SK-N-SH (cell line): Measurements from ENCODE around the gene TFF1.

Experiments
- EP300 ChIP-seq, 2 experiments: IDR thresholded peaks; 2 replicates each; pipeline versions ENCODE4 v1.4.0 to v1.6.1; 2012; ENCODE audit warnings: borderline replicate concordance in 1 of 2, low read depth in 1 of 2, low read length in 1 of 2
- FOXJ3 ChIP-seq: sonication (generic); formaldehyde crosslinking; IDR thresholded peaks from 2 replicates; pipeline ENCODE4 v1.5.1; 2020; ENCODE audit warnings: mild to moderate bottlenecking, missing genetic modification reagents
- MXI1 ChIP-seq: IDR thresholded peaks from 2 replicates; pipeline ENCODE4 v1.6.1; 2012; ENCODE audit warnings: mild to moderate bottlenecking, low read depth, low read length, improper control_type of control experiment
- NFIC ChIP-seq: IDR thresholded peaks from 2 replicates; pipeline ENCODE4 v1.4.0; 2012; ENCODE audit warnings: borderline replicate concordance
- NRF1 ChIP-seq: IDR thresholded peaks from 2 replicates; pipeline ENCODE4 v1.6.1; 2012; ENCODE audit warnings: low read depth, mild to moderate bottlenecking, low read length
- RAD21 ChIP-seq: IDR thresholded peaks from 2 replicates; pipeline ENCODE4 v1.6.1; 2012; ENCODE audit warnings: mild to moderate bottlenecking, low read length
- TAF1 ChIP-seq: IDR thresholded peaks from 2 replicates; pipeline ENCODE4 v1.6.1; 2012; ENCODE audit warnings: low read depth, mild to moderate bottlenecking, low read length, moderate library complexity, borderline replicate concordance
- TCF12 ChIP-seq: IDR thresholded peaks from 2 replicates; pipeline ENCODE4 v1.4.0; 2012
- YY1 ChIP-seq: IDR thresholded peaks from 2 replicates; pipeline ENCODE4 v1.4.0; 2012; ENCODE audit warnings: low read depth, mild to moderate bottlenecking
- TF ChIP-seq, protein P1 (sequence below): IDR thresholded peaks from 2 replicates; pipeline ENCODE4 v1.6.1; 2012; ENCODE audit warnings: mild to moderate bottlenecking, low read depth, low read length, moderate library complexity
- TF ChIP-seq, protein P2 (sequence below): fragments of 200-600 bp; sonication (generic); IDR thresholded peaks from 2 replicates; pipeline ENCODE4 v1.6.1; 2017; ENCODE audit warnings: antibody characterized with exemption, mild to moderate bottlenecking, moderate library complexity
- TF ChIP-seq, protein P3 (sequence below): fragments of 150-350 bp; IDR thresholded peaks from 2 replicates; pipeline ENCODE4 v1.6.1; 2017; ENCODE audit warnings: antibody characterized with exemption, low read length, low read depth, borderline replicate concordance
- TF ChIP-seq, protein P4 (sequence below): IDR thresholded peaks from 2 replicates; pipeline ENCODE4 v1.4.0; 2012; ENCODE audit warnings: low read depth, borderline replicate concordance

DNA sequence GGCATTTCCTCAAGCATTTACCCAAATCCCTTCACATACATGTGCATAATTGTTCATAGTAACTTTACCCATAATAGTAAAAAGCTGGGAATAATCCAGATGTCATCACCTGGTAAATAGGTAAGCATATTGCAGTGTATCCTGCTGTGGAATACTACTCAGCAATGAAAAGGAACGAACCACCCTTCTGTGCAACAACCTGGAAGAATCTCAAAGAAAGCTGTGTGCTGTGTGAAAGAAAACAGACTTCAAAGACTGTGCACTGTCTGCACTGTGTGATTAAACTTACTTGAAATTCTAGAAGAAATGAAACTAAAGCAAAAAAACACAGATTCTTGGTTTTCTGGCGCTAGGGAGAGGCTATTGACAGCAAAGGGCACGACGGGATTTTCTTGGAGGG lies 29.1 kb downstream of the TFF1 start:
- TF ChIP-seq, protein P1, sequence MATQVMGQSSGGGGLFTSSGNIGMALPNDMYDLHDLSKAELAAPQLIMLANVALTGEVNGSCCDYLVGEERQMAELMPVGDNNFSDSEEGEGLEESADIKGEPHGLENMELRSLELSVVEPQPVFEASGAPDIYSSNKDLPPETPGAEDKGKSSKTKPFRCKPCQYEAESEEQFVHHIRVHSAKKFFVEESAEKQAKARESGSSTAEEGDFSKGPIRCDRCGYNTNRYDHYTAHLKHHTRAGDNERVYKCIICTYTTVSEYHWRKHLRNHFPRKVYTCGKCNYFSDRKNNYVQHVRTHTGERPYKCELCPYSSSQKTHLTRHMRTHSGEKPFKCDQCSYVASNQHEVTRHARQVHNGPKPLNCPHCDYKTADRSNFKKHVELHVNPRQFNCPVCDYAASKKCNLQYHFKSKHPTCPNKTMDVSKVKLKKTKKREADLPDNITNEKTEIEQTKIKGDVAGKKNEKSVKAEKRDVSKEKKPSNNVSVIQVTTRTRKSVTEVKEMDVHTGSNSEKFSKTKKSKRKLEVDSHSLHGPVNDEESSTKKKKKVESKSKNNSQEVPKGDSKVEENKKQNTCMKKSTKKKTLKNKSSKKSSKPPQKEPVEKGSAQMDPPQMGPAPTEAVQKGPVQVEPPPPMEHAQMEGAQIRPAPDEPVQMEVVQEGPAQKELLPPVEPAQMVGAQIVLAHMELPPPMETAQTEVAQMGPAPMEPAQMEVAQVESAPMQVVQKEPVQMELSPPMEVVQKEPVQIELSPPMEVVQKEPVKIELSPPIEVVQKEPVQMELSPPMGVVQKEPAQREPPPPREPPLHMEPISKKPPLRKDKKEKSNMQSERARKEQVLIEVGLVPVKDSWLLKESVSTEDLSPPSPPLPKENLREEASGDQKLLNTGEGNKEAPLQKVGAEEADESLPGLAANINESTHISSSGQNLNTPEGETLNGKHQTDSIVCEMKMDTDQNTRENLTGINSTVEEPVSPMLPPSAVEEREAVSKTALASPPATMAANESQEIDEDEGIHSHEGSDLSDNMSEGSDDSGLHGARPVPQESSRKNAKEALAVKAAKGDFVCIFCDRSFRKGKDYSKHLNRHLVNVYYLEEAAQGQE: no peak
- TF ChIP-seq TAF1 (no peak), MXI1 (no peak), NRF1 (no peak), FOXJ3 (CRISPR knock-in tag) (no peak), EP300 (IDR thresholded peaks at IDR 0.05; ENCODE audit: borderline replicate concordance in 1 of 2, low read depth in 1 of 2, low read length in 1 of 2) (no peak), YY1 (no peak), TCF12 (no peak), NFIC (no peak), RAD21 (no peak)
- TF ChIP-seq, protein P2, sequence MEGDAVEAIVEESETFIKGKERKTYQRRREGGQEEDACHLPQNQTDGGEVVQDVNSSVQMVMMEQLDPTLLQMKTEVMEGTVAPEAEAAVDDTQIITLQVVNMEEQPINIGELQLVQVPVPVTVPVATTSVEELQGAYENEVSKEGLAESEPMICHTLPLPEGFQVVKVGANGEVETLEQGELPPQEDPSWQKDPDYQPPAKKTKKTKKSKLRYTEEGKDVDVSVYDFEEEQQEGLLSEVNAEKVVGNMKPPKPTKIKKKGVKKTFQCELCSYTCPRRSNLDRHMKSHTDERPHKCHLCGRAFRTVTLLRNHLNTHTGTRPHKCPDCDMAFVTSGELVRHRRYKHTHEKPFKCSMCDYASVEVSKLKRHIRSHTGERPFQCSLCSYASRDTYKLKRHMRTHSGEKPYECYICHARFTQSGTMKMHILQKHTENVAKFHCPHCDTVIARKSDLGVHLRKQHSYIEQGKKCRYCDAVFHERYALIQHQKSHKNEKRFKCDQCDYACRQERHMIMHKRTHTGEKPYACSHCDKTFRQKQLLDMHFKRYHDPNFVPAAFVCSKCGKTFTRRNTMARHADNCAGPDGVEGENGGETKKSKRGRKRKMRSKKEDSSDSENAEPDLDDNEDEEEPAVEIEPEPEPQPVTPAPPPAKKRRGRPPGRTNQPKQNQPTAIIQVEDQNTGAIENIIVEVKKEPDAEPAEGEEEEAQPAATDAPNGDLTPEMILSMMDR: no peak
- TF ChIP-seq, protein P3, sequence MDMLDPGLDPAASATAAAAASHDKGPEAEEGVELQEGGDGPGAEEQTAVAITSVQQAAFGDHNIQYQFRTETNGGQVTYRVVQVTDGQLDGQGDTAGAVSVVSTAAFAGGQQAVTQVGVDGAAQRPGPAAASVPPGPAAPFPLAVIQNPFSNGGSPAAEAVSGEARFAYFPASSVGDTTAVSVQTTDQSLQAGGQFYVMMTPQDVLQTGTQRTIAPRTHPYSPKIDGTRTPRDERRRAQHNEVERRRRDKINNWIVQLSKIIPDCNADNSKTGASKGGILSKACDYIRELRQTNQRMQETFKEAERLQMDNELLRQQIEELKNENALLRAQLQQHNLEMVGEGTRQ: no peak
- TF ChIP-seq, protein P4, sequence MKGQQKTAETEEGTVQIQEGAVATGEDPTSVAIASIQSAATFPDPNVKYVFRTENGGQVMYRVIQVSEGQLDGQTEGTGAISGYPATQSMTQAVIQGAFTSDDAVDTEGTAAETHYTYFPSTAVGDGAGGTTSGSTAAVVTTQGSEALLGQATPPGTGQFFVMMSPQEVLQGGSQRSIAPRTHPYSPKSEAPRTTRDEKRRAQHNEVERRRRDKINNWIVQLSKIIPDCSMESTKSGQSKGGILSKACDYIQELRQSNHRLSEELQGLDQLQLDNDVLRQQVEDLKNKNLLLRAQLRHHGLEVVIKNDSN: no peak
